HL-60/S4 treated with phorbol 12-myristate 13-acetate at 8.2 ng/mL for 4 days and 3 days (cell line): ENCODE measurements around the gene HACL1.

ENCODE experiments used
- in situ Hi-C: fragments of 300-500 bp; cut with MboI; formaldehyde crosslinking; loops from 2 replicates; pipeline ENCODE4 v1.15.0; 2022; ENCODE audit warnings: low sequenced_read_pairs

Gene HACL1

GRCh38 chr3:15585111-15585845 lies 16.1 kb downstream of the HACL1 start:
- in situ Hi-C loops: no loop called here

GRCh38 chr3:15581471-15582394 lies 19.6 kb downstream of the HACL1 start:
- in situ Hi-C loops: no loop called here

GRCh38 chr3:15579051-15579450 lies 22.3 kb downstream of the HACL1 start:
- in situ Hi-C loops: no loop called here

- in situ Hi-C loops: no loop called here
Observed at GRCh38 chr3:15578289-15578867, 23.0 kb downstream of the HACL1 start.

- in situ Hi-C loops: no loop called here
Observed at GRCh38 chr3:15576475-15576874, 24.9 kb downstream of the HACL1 start.

- in situ Hi-C loops: no loop called here
Observed at GRCh38 chr3:15575446-15575845, 25.9 kb downstream of the HACL1 start.

- in situ Hi-C loops: loop anchor here (25.0 kb wide), 1 partner anchor 310 kb away; no protein-coding TSS in a partner anchor
Observed at GRCh38 chr3:15572138-15572537, 29.2 kb downstream of the HACL1 start.

- in situ Hi-C loops: loop anchor here (25.0 kb wide), 1 partner anchor 301 kb away; no protein-coding TSS in a partner anchor
Observed at GRCh38 chr3:15563190-15563589, 38.2 kb downstream of the HACL1 start.

- in situ Hi-C loops: loop anchor here (25.0 kb wide), 1 partner anchor 300 kb away; no protein-coding TSS in a partner anchor
Observed at GRCh38 chr3:15562560-15562959, 38.8 kb downstream of the HACL1 start.

GRCh38 chr3:15558581-15558980 lies 42.8 kb downstream of the HACL1 start:
- in situ Hi-C loops: loop anchor here (10.0 to 25.0 kb wide), 2 partner anchors 124 to 296 kb away; no protein-coding TSS in a partner anchor

GRCh38 chr3:15557511-15557946 lies 43.8 kb downstream of the HACL1 start:
- in situ Hi-C loops: loop anchor here (10.0 to 25.0 kb wide), 2 partner anchors 123 to 295 kb away; no protein-coding TSS in a partner anchor

GRCh38 chr3:15556512-15556911 lies 44.9 kb downstream of the HACL1 start:
- in situ Hi-C loops: loop anchor here (10.0 to 25.0 kb wide), 2 partner anchors 122 to 294 kb away; no protein-coding TSS in a partner anchor

GRCh38 chr3:15553749-15554148 lies 47.6 kb downstream of the HACL1 start:
- in situ Hi-C loops: loop anchor here (10.0 to 25.0 kb wide), 2 partner anchors 119 to 291 kb away; no protein-coding TSS in a partner anchor

GRCh38 chr3:15551902-15552301 lies 49.5 kb downstream of the HACL1 start:
- in situ Hi-C loops: loop anchor here (10.0 to 25.0 kb wide), 2 partner anchors 117 to 290 kb away; no protein-coding TSS in a partner anchor

- in situ Hi-C loops: loop anchor here (10.0 to 25.0 kb wide), 2 partner anchors 115 to 288 kb away; no protein-coding TSS in a partner anchor
Observed at GRCh38 chr3:15549846-15550245, 51.5 kb downstream of the HACL1 start.

GRCh38 chr3:15542614-15543013 lies 58.8 kb downstream of the HACL1 start:
- in situ Hi-C loops: no loop called here

- in situ Hi-C loops: no loop called here
Observed at GRCh38 chr3:15541371-15541770, 60.0 kb downstream of the HACL1 start.

- in situ Hi-C loops: no loop called here
Observed at GRCh38 chr3:15539066-15539465, 62.3 kb downstream of the HACL1 start.

GRCh38 chr3:15538345-15538744 lies 63.0 kb downstream of the HACL1 start:
- in situ Hi-C loops: no loop called here

GRCh38 chr3:15536856-15537255 lies 64.5 kb downstream of the HACL1 start:
- in situ Hi-C loops: no loop called here

GRCh38 chr3:15535732-15536131 lies 65.6 kb downstream of the HACL1 start:
- in situ Hi-C loops: no loop called here
